ENCODE data around the gene YPEL3.

- TF ChIP-seq SIN3A (IDR thresholded peaks at IDR 0.05; ENCODE audit: borderline replicate concordance, insufficient read depth, low read length) (no peak), POLR2AphosphoS5 (IDR thresholded peaks at IDR 0.05; ENCODE audit: low read depth, low read length) (no peak), TAF1 (IDR thresholded peaks at IDR 0.05; ENCODE audit: borderline replicate concordance, insufficient read depth, low read length) (no peak)
These were observed 17.8 kb upstream of the YPEL3 start for GRCh38 chr16:30113711-30114333.

Data from PFSK-1 (cell line).